BE2C (cell line): ENCODE data around the gene PADI1.

Experiments used
- DNase-seq: peaks from one replicate; pipeline ENCODE4 v3.0.0-alpha.2; 2020
- H3K27me3 ChIP-seq: fragments of 250-450 bp; sonication (Bioruptor Pico); 2 replicates; pipeline ENCODE4 v1.5.1; 2020; ENCODE audit warnings: mild to moderate bottlenecking
- H3K36me3 ChIP-seq: fragments of 250-450 bp; sonication (Bioruptor Pico); 2 replicates; pipeline ENCODE4 v1.5.1; 2020; ENCODE audit warnings: mild to moderate bottlenecking
- H3K4me1 ChIP-seq: fragments of 250-450 bp; sonication (Bioruptor Pico); 2 replicates; pipeline ENCODE4 v1.5.1; 2020
- H3K4me3 ChIP-seq: 2 replicates; pipeline ENCODE4 v1.5.1; 2011; ENCODE audit warnings: low read depth, low read length
- H3K9me3 ChIP-seq: fragments of 250-450 bp; sonication (Bioruptor Pico); 2 replicates; pipeline ENCODE4 v1.5.1; 2020
- CTCF ChIP-seq: IDR thresholded peaks from 2 replicates; pipeline ENCODE4 v1.5.1; 2012; ENCODE audit warnings: mild to moderate bottlenecking, low read depth, low read length

Gene PADI1

GRCh38 chr1:17278996-17279830, 74.3 kb downstream of the PADI1 start:
- TF ChIP-seq CTCF = no peak
- DNase-seq = no peak

GRCh38 chr1:17280436-17280835, 75.5 kb downstream of the PADI1 start:
- Histone ChIP-seq H3K9me3 (no peaks in the 10 kb centered on the region), H3K4me1 (no peaks in the 10 kb centered on the region), H3K27me3 (no peaks in the 10 kb centered on the region), H3K36me3 (no peaks in the 10 kb centered on the region), H3K4me3 (no peak overlapping the region)
- TF ChIP-seq CTCF = no peak
- no peak for DNase-seq

More at GRCh38 chr1:17278996-17279830, 74.3 kb downstream of the PADI1 start:
- Histone ChIP-seq H3K27me3 (no peaks in the 10 kb centered on the region), H3K4me3 (no peak overlapping the region), H3K36me3 (no peaks in the 10 kb centered on the region), H3K4me1 (no peaks in the 10 kb centered on the region), H3K9me3 (no peaks in the 10 kb centered on the region)

- H3K9me3 ChIP-seq = no peaks in the 10 kb centered on the region
- no peak for DNase-seq
- no peaks in the 10 kb centered on the region for H3K4me1 ChIP-seq
- H3K4me3 ChIP-seq = no peak overlapping the region
- TF ChIP-seq CTCF = no peak
- no peaks in the 10 kb centered on the region for H3K36me3 ChIP-seq
- H3K27me3 ChIP-seq = no peaks in the 10 kb centered on the region
These were observed 76.0 kb downstream of the PADI1 start for GRCh38 chr1:17280894-17281293.

GRCh38 chr1:17281775-17282181, 76.8 kb downstream of the PADI1 start:
- Histone ChIP-seq H3K9me3 (no peaks in the 10 kb centered on the region), H3K27me3 (no peaks in the 10 kb centered on the region), H3K36me3 (no peaks in the 10 kb centered on the region), H3K4me3 (no peak overlapping the region), H3K4me1 (no peaks in the 10 kb centered on the region)
- no peak for TF ChIP-seq CTCF
- DNase-seq = no peak

GRCh38 chr1:17282836-17283235, 77.9 kb downstream of the PADI1 start:
- no peaks in the 10 kb centered on the region for H3K9me3 ChIP-seq
- DNase-seq = no peak
- no peak overlapping the region for H3K4me3 ChIP-seq
- H3K27me3 ChIP-seq = no peaks in the 10 kb centered on the region
- H3K36me3 ChIP-seq = no peaks in the 10 kb centered on the region
- H3K4me1 ChIP-seq = no peaks in the 10 kb centered on the region
- TF ChIP-seq CTCF = no peak

- H3K9me3 ChIP-seq = no peaks in the 10 kb centered on the region
- H3K4me1 ChIP-seq = no peaks in the 10 kb centered on the region
- no peaks in the 10 kb centered on the region for H3K27me3 ChIP-seq
- H3K36me3 ChIP-seq = no peaks in the 10 kb centered on the region
- no peak for TF ChIP-seq CTCF
- no peak overlapping the region for H3K4me3 ChIP-seq
- DNase-seq = no peak
These were observed 81.7 kb downstream of the PADI1 start for GRCh38 chr1:17286646-17287045.
